ENCODE results near the gene ELMO2. TPM values are rescaled to one million over a fixed set of nuclear protein-coding genes. Genes with fewer than 3 reads are reported as not detected.
A peak's percentile ranks its signal among the peaks of the same experiment; 100 is the strongest.

ELMO2 gene
- total RNA-seq, 2 donors from 2014 or later, result 47.7 to 117 TPM

DNA sequence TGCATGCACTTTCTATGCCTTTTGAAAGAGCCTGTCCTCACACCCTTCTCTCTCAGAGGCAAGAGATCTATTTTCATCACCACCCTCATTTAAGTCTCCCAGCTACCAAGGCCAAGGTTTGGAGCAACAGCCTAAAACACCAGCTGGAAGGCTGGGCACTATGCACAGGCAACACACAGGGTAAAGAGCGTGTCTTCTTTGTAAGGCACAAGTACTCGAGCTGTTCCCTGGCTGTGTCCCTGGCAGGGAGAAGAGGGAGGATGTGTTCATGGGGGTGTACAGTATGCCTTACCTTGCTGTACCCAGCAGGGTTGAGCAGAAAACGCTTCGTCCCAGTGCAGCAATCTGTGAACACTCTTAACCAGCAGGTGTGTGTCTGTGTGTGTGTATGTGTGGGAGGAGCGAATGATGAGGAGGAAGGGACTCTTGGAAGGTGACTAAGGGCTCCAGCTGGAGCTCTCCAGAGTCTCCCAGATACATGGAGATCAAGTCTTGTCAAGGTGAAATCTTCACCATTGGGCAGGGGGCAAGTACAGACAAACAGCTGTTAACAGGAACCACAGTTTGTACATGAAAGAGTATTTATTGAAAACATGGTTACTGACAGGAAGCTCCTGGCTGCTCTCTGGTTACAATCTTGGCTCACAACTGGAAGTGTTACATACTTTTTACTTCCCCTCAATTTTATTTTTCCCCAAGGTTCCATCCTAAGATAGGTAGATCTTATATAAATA, 40.8 kb downstream of the ELMO2 start:
- TF ChIP-seq, protein P1, sequence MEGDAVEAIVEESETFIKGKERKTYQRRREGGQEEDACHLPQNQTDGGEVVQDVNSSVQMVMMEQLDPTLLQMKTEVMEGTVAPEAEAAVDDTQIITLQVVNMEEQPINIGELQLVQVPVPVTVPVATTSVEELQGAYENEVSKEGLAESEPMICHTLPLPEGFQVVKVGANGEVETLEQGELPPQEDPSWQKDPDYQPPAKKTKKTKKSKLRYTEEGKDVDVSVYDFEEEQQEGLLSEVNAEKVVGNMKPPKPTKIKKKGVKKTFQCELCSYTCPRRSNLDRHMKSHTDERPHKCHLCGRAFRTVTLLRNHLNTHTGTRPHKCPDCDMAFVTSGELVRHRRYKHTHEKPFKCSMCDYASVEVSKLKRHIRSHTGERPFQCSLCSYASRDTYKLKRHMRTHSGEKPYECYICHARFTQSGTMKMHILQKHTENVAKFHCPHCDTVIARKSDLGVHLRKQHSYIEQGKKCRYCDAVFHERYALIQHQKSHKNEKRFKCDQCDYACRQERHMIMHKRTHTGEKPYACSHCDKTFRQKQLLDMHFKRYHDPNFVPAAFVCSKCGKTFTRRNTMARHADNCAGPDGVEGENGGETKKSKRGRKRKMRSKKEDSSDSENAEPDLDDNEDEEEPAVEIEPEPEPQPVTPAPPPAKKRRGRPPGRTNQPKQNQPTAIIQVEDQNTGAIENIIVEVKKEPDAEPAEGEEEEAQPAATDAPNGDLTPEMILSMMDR (IDR thresholded peaks at IDR 0.05), result no peak
- TF ChIP-seq POLR2AphosphoS5 (IDR thresholded peaks at IDR 0.05) (no peak), POLR2A (IDR thresholded peaks at IDR 0.05) (no peak)
- 89% methylated on average over 5 of the region's 5 CpGs for WGBS
- no peak for DNase-seq (ENCODE audit: low spot score)
- Histone ChIP-seq H3K27me3 (replicated peaks; ENCODE audit: insufficient read depth) (no peaks in the 10 kb centered on the region), H3K27ac (no peak overlapping the region), H3K4me1 (replicated peaks) (peaks cover 6% of the 10 kb centered on the region), H3K36me3 (peaks cover 11 to 15% of the 10 kb centered on the region in 2 donors), H3K9me3 (no peaks in the 10 kb centered on the region), H3K4me3 (no peak overlapping the region)
- intact Hi-C loops (cut with DNase I), result no loop called here

DNA sequence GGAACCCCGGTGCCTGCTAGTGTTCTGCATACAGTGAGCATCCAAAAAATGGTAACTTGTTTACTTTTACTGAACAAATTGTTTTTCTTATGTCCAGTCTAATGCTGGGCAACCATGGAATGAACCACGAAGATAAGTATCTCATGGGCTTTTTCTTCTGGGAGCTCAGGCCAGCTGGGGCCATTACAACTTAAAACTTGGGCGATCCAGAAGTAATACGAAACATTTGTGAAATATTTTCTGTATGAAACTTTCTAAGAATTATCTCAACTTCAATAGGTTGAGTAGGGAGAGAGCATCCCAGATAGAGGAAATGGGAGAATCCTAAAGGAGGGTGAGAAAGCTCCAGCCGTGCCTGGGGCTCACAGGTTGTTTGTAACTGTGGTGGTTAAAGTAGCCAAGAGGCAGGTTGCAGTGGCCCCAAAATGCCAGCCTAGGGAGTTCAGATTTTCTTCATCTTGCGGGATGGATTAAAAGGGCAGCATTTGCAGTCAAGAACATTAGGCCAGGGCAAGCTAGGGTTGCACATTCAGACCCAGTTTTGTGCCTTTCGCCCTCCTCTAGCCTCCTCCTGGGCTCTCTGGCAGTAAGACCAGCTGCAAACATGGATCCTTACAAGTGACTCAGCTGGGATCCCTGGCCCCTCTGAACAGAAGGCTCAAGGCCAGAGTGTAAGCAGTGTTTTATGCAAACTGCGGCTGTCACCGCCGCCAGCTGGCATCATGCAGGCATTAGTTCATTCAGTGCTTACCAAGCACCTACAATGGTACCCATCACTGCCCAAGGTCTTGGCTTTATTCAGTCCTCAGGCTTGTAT, 41.5 kb downstream of the ELMO2 start:
- WGBS, result 49% methylated on average over 10 of the region's 10 CpGs
- Histone ChIP-seq H3K9me3 (no peaks in the 10 kb centered on the region), H3K4me3 (peak overlapping the region; percentile 98 to 99), H3K36me3 (peaks cover 9 to 11% of the 10 kb centered on the region in 2 donors), H3K27me3 (replicated peaks; ENCODE audit: insufficient read depth) (no peaks in the 10 kb centered on the region), H3K4me1 (replicated peaks) (peaks cover 6% of the 10 kb centered on the region), H3K27ac (peak overlapping the region; percentile 99)
- DNase-seq (ENCODE audit: low spot score), result no peak
- intact Hi-C loops (cut with DNase I), result loop anchor here (5.0 kb wide), 1 partner anchor 37 kb away; no protein-coding TSS in a partner anchor
- TF ChIP-seq, protein P1 (IDR thresholded peaks at IDR 0.05), result no peak
- TF ChIP-seq POLR2AphosphoS5 (IDR thresholded peaks at IDR 0.05) (no peak), POLR2A (IDR thresholded peaks at IDR 0.05) (no peak)

DNA sequence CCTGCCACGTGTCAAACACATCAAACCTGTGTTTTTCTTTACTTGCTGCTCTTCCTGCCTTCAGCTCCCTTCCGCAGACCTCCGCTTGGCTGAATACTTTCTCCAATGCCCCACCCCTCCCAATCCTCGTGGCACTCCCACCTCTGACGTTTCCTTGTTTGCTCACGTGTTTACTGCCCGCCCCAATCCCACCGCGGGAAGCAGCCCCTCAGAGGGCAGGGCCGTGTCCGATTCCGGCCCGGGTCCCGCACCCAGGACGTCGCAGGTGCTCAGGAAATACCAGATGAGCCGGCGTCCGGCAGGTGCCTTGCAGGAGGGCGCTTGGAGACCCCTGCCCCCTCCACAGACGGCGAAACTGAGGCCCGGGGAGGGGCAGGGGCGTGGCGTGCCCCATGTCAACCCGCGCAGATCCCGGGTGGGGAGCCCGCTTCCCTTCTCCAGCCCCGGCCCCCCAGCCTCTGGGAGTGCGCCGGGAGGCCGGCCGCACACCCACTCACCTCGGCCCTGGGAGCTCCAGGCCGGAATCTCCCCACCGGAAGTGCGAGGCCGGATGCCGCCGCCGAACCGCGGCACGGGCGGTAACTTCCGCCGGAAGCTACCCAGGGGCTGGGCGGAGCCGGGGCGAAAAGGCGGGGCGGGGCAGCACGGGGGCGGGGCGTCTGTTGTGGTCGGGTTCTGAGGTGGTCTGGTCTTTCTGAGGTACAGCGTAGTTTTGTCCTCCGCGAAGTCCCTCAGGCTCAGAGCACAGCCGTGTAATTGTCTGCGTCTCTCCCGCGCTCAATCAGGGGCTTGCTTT, 42.3 kb downstream of the ELMO2 start:
- Histone ChIP-seq H3K27ac (peak overlapping the region; percentile 99), H3K4me3 (peak overlapping the region; percentile 98 to 99), H3K4me1 (replicated peaks) (peaks cover 6% of the 10 kb centered on the region), H3K27me3 (replicated peaks; ENCODE audit: insufficient read depth) (no peaks in the 10 kb centered on the region), H3K36me3 (peaks cover 9 to 11% of the 10 kb centered on the region in 2 donors), H3K9me3 (no peaks in the 10 kb centered on the region)
- intact Hi-C loops (cut with DNase I), result loop anchor here (5.0 kb wide), 1 partner anchor 38 kb away; no protein-coding TSS in a partner anchor
- under 1% methylated on average over 56 of the region's 64 CpGs for WGBS
- peak; percentile 83 for DNase-seq (ENCODE audit: low spot score)
- TF ChIP-seq POLR2AphosphoS5 (IDR thresholded peaks at IDR 0.05), result peak; percentile 87
- peak; percentile 81 for TF ChIP-seq POLR2A (IDR thresholded peaks at IDR 0.05)
- TF ChIP-seq, protein P1 (IDR thresholded peaks at IDR 0.05), result peak in 1 of 4 experiments; percentile 11

DNA sequence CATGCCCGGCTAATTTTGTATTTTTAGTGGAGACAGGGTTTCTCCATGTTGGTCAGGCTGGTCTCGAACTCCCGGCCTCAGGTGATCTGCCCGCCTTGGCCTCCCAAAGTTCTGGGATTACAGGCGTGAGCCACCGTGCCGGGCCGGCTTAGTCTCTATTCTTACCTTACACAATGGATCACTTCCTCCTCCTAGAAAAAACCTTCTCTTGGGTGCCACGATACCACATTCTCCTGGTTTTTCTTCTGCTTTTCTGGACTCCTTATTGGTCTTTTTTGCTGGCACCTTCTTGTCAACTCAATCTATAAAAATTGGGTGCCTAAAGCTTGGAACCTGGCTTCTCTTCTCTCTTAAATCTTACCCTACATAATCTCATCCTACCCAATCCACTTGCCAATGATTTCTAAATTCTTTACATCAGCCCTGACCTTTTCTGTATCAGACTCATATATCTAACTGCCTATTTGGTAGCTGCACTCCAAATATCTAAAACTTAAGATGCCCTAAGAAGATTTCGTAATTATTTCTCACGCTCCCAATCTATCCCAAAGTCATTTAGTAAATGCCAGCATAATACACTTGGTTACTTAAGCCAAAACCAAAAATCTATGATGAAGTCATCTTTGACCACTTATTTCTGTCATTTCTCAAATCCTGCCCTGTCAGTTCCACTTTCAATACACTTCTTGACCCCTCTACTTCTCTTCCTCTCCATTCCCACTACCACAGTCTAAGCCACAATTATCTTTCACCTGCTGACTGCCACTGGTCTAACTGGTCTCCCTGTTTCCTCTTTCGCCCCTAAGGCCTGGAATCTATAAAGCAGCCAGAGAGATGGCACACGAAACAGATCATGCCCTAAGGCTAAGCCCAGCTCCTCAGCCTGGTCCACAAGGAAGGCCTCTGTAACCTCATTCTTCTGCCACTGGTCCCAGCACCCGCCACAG, 43.2 kb downstream of the ELMO2 start:
- intact Hi-C loops (cut with DNase I), result loop anchor here (5.0 kb wide), 1 partner anchor 39 kb away; no protein-coding TSS in a partner anchor
- 67% methylated on average over 14 of the region's 14 CpGs for WGBS
- Histone ChIP-seq H3K27me3 (replicated peaks; ENCODE audit: insufficient read depth) (no peaks in the 10 kb centered on the region), H3K4me3 (peak overlapping the region; percentile 98 to 99), H3K36me3 (peaks cover 9 to 11% of the 10 kb centered on the region in 2 donors), H3K4me1 (replicated peaks) (peaks cover 6% of the 10 kb centered on the region), H3K9me3 (no peaks in the 10 kb centered on the region), H3K27ac (peak overlapping the region; percentile 99)
- DNase-seq (ENCODE audit: low spot score), result no peak
- TF ChIP-seq POLR2A (IDR thresholded peaks at IDR 0.05) (no peak), POLR2AphosphoS5 (IDR thresholded peaks at IDR 0.05) (no peak)
- TF ChIP-seq, protein P1 (IDR thresholded peaks at IDR 0.05), result no peak

Data from prostate gland (tissue), 2 donors.